H9 (cell line): ENCODE data around the gene RPL7L1. TPM values are rescaled to one million over a fixed set of nuclear protein-coding genes. Genes with fewer than 3 reads are reported as not detected.
"Not testable (repeated sequence)": the region's sequence is repeated elsewhere in the genome, so short reads cannot be mapped to it uniquely, and the experiment has no call there.

Experiments
- DNase-seq: peaks from one replicate; pipeline ENCODE4 v3.0.0-alpha.2; 2017
- H2AFZ ChIP-seq: one replicate; pipeline ENCODE4 v1.6.1; 2013; ENCODE audit warnings: mild to moderate bottlenecking, low read length, control low read depth, moderate library complexity
- H2AK5ac ChIP-seq: 2 replicates; pipeline ENCODE4 v1.6.1; 2013; ENCODE audit warnings: low read length, control low read depth, mixed read lengths; ENCODE audit not compliant: insufficient read length
- H2BK120ac ChIP-seq: one replicate; pipeline ENCODE4 v1.6.1; 2013; ENCODE audit warnings: low read depth, mild to moderate bottlenecking, low read length, control low read depth, inconsistent platforms; ENCODE audit not compliant: poor library complexity, severe bottlenecking
- H2BK12ac ChIP-seq: 2 replicates; pipeline ENCODE4 v1.6.1; 2013; ENCODE audit warnings: low read length, control low read depth, mixed read lengths, low read depth; ENCODE audit not compliant: insufficient read length
- H2BK15ac ChIP-seq: 2 replicates; pipeline ENCODE4 v1.6.1; 2013; ENCODE audit warnings: low read depth, low read length, control low read depth
- H2BK20ac ChIP-seq: one replicate; pipeline ENCODE4 v1.6.1; 2013; ENCODE audit warnings: low read depth, mild to moderate bottlenecking, low read length, control low read depth, inconsistent platforms; ENCODE audit not compliant: poor library complexity, severe bottlenecking
- H2BK5ac ChIP-seq: 2 replicates; pipeline ENCODE4 v1.6.1; 2013; ENCODE audit warnings: low read length, control low read depth, mixed read lengths; ENCODE audit not compliant: insufficient read length
- H3K14ac ChIP-seq: 2 replicates; pipeline ENCODE4 v1.6.1; 2013; ENCODE audit warnings: low read length, control low read depth; ENCODE audit not compliant: insufficient read depth
- H3K18ac ChIP-seq: 2 replicates; pipeline ENCODE4 v1.6.1; 2013; ENCODE audit warnings: low read depth, mild to moderate bottlenecking, mixed read lengths, low read length, control low read depth; ENCODE audit not compliant: insufficient read length
- H3K23ac ChIP-seq: 2 replicates; pipeline ENCODE4 v1.6.1; 2013; ENCODE audit warnings: low read length, control low read depth, mixed read lengths, low read depth; ENCODE audit not compliant: insufficient read length
- H3K23me2 ChIP-seq: 2 replicates; pipeline ENCODE4 v1.6.1; 2013; ENCODE audit warnings: low read depth, mild to moderate bottlenecking, mixed read lengths, low read length, control low read depth; ENCODE audit not compliant: insufficient read length, poor library complexity, severe bottlenecking
- H3K27ac ChIP-seq: 2 replicates; pipeline ENCODE4 v1.5.1; 2013; ENCODE audit warnings: low read length, control low read depth, mixed read lengths, low read depth; ENCODE audit not compliant: insufficient read length
- H3K27me3 ChIP-seq: 2 replicates; pipeline ENCODE4 v1.6.1; 2013; ENCODE audit warnings: low read length, control low read depth, inconsistent platforms; ENCODE audit not compliant: insufficient read depth
- H3K4ac ChIP-seq: 2 replicates; pipeline ENCODE4 v1.6.1; 2013; ENCODE audit warnings: low read depth, mild to moderate bottlenecking, control low read depth, inconsistent platforms, low read length, moderate library complexity
- H3K4me1 ChIP-seq: 2 replicates; pipeline ENCODE4 v1.6.1; 2013; ENCODE audit warnings: low read length, control low read depth, inconsistent platforms; ENCODE audit not compliant: insufficient read depth
- H3K4me2 ChIP-seq: 2 replicates; pipeline ENCODE4 v1.6.1; 2013; ENCODE audit warnings: low read length, control low read depth, mixed read lengths; ENCODE audit not compliant: insufficient read length, insufficient read depth
- H3K56ac ChIP-seq: 2 replicates; pipeline ENCODE4 v1.6.1; 2013; ENCODE audit warnings: low read depth, mild to moderate bottlenecking, mixed read lengths, low read length, control low read depth; ENCODE audit not compliant: insufficient read length
- H3K79me1 ChIP-seq: 2 replicates; pipeline ENCODE4 v1.6.1; 2013; ENCODE audit warnings: low read depth, mild to moderate bottlenecking, moderate library complexity, low read length, control low read depth, inconsistent platforms; ENCODE audit not compliant: insufficient read depth, poor library complexity, severe bottlenecking
- H3K79me2 ChIP-seq: 2 replicates; pipeline ENCODE4 v1.6.1; 2013; ENCODE audit warnings: low read length, control low read depth, inconsistent platforms; ENCODE audit not compliant: insufficient read depth
- H3K9ac ChIP-seq: 2 replicates; pipeline ENCODE4 v1.6.1; 2013; ENCODE audit warnings: low read length, control low read depth, mixed read lengths; ENCODE audit not compliant: insufficient read length; ENCODE audit errors: extremely low read depth
- H3K9me3 ChIP-seq: one replicate; pipeline ENCODE4 v1.6.1; 2013; ENCODE audit warnings: low read depth, low read length, inconsistent platforms; ENCODE audit not compliant: control insufficient read depth
- H3T11ph ChIP-seq: one replicate; pipeline ENCODE4 v1.6.1; 2013; ENCODE audit warnings: mild to moderate bottlenecking, low read length, control low read depth, inconsistent platforms
- H4K20me1 ChIP-seq: one replicate; pipeline ENCODE4 v1.6.1; 2013; ENCODE audit not compliant: control insufficient read depth, insufficient read length, insufficient read depth
- H4K5ac ChIP-seq: 2 replicates; pipeline ENCODE4 v1.6.1; 2013; ENCODE audit warnings: low read depth, mild to moderate bottlenecking, mixed read lengths, low read length, control low read depth; ENCODE audit not compliant: insufficient read length
- H4K8ac ChIP-seq: replicated peaks from 2 replicates; pipeline ENCODE4 v1.6.1; 2013; ENCODE audit warnings: low read length, control low read depth, mixed read lengths, low read depth; ENCODE audit not compliant: insufficient read length
- H4K91ac ChIP-seq: 2 replicates; pipeline ENCODE4 v1.6.1; 2013; ENCODE audit warnings: low read depth, mild to moderate bottlenecking, moderate library complexity, mixed read lengths, low read length, control low read depth; ENCODE audit not compliant: insufficient read length
- H3K27ac Mint-ChIP-seq, 3 experiments: 2 replicates in 2 of 3; 3 replicates in 1 of 3; pipeline ENCODE4 v1.8.0; 2020 to 2021; ENCODE audit warnings: mixed read lengths in 3 of 3, mild to moderate bottlenecking in 1 of 3, moderate library complexity in 1 of 3
- H3K27me3 Mint-ChIP-seq: 2 replicates; pipeline ENCODE4 v1.8.0; 2021; ENCODE audit warnings: low read depth, mild to moderate bottlenecking, moderate library complexity, mixed read lengths
- H3K36me3 Mint-ChIP-seq, 3 experiments: 2 replicates in 2 of 3; 3 replicates in 1 of 3; pipeline ENCODE4 v1.8.0; 2020 to 2021; ENCODE audit warnings: low read depth in 3 of 3, mixed read lengths in 3 of 3; ENCODE audit not compliant: insufficient read depth in 1 of 3
- H3K4me1 Mint-ChIP-seq, 2 experiments: 2 replicates each; pipeline ENCODE4 v1.8.0; 2020; ENCODE audit warnings: mixed read lengths in 2 of 2
- H3K4me3 Mint-ChIP-seq, 2 experiments: 2 replicates in 1 of 2; 3 replicates in 1 of 2; pipeline ENCODE4 v1.8.0; 2020 to 2021; ENCODE audit warnings: mild to moderate bottlenecking in 2 of 2, mixed read lengths in 2 of 2, moderate library complexity in 1 of 2
- H3K9me3 Mint-ChIP-seq, 2 experiments: 2 replicates in 1 of 2; 3 replicates in 1 of 2; pipeline ENCODE4 v1.8.0; 2020; ENCODE audit warnings: mild to moderate bottlenecking in 2 of 2, mixed read lengths in 2 of 2, moderate library complexity in 1 of 2
- CTCF ChIP-seq: fragments of 200-600 bp; sonication (generic); conservative IDR thresholded peaks from 3 replicates; pipeline ENCODE4 v1.8.0; 2021; ENCODE audit warnings: antibody characterized with exemption, mild to moderate bottlenecking
- WGBS: extraction: QIAGEN DNeasy Blood & Tissue Kit; methylation state at CpG from one replicate; pipeline ENCODE4 v1.1.7; 2013; ENCODE audit warnings: missing lambda C conversion rate, low lambda C conversion rate, mixed read lengths; ENCODE audit not compliant: insufficient read length; ENCODE audit errors: extremely low coverage; 5-methylcytosine and 5-hydroxymethylcytosine counted together
- total RNA-seq: library from RNA; stranded (reverse); gene quantifications from 2 replicates; pipeline ENCODE4 v1.2.1, GENCODE V29; 2021

Gene RPL7L1
- total RNA-seq, 1 experiment from 2014 or later, result 130 TPM

GRCh38 chr6:42885702-42886101, 6.3 kb downstream of the RPL7L1 start:
- no peak overlapping the region for H2BK12ac ChIP-seq
- Mint-ChIP-seq H3K27ac (no peak overlapping the region; a peak in 1 of 7 replicates), H3K27me3 (no peaks in the 10 kb centered on the region; the same call in 1 of the 2 replicates), H3K9me3 (no peaks in the 10 kb centered on the region), H3K4me1 (peaks cover 7 to 10% of the 10 kb centered on the region in 2 experiments; a peak in 3 of 4 replicates), H3K36me3 (peaks cover 39 to 73% (median 53%) of the 10 kb centered on the region in 3 experiments; a peak in 6 of 7 replicates), H3K4me3 (no peak overlapping the region)
- H3K23ac ChIP-seq, result no peak overlapping the region
- no peak overlapping the region for H3K9ac ChIP-seq
- H3T11ph ChIP-seq, result no peak overlapping the region
- no peak for DNase-seq
- no peak overlapping the region for H3K4ac ChIP-seq
- H2BK5ac ChIP-seq, result no peak overlapping the region
- no peak overlapping the region for H2AK5ac ChIP-seq
- H4K20me1 ChIP-seq, result no peaks in the 10 kb centered on the region
- no peak overlapping the region for H3K14ac ChIP-seq
- H3K4me1 ChIP-seq, result no peaks in the 10 kb centered on the region; the same call in 1 of the 2 replicates
- H2BK20ac ChIP-seq, result no peak overlapping the region
- peaks cover 3% of the 10 kb centered on the region; the same call in 1 of the 2 replicates for H3K79me2 ChIP-seq
- H3K9me3 ChIP-seq, result no peaks in the 10 kb centered on the region
- no peaks in the 10 kb centered on the region for H3K23me2 ChIP-seq
- no peak overlapping the region for H3K18ac ChIP-seq
- no peak overlapping the region for H2AFZ ChIP-seq
- no peak overlapping the region for H3K4me2 ChIP-seq
- no peak for TF ChIP-seq CTCF
- no peaks in the 10 kb centered on the region for H3K27me3 ChIP-seq
- no peak overlapping the region for H4K91ac ChIP-seq
- H2BK120ac ChIP-seq, result no peak overlapping the region
- peaks cover 10% of the 10 kb centered on the region for H3K79me1 ChIP-seq
- WGBS, result no CpG with 5 or more reads among the region's 4 CpGs
- H4K5ac ChIP-seq, result no peak overlapping the region
- H2BK15ac ChIP-seq, result no peak overlapping the region
- H3K27ac ChIP-seq, result no peak overlapping the region
- H3K56ac ChIP-seq, result no peak overlapping the region
- H4K8ac ChIP-seq, result no peak overlapping the region

GRCh38 chr6:42888201-42888600, 8.8 kb downstream of the RPL7L1 start:
- not testable (repeated sequence) for H4K5ac ChIP-seq, H3K79me1 ChIP-seq, H2AFZ ChIP-seq, H3K27ac ChIP-seq, H3K14ac ChIP-seq, H3K4me1 ChIP-seq, H3K23me2 ChIP-seq, H3K18ac ChIP-seq, H2AK5ac ChIP-seq, H3K4ac ChIP-seq, H2BK12ac ChIP-seq, DNase-seq, H3K4me2 ChIP-seq, H4K20me1 ChIP-seq, H3T11ph ChIP-seq, H4K91ac ChIP-seq, H3K27me3 Mint-ChIP-seq, H3K27me3 ChIP-seq, H3K9me3 ChIP-seq, H3K9ac ChIP-seq, H3K56ac ChIP-seq, H2BK20ac ChIP-seq, H2BK15ac ChIP-seq, H3K79me2 ChIP-seq, H3K23ac ChIP-seq, H3K4me3 Mint-ChIP-seq, H3K9me3 Mint-ChIP-seq, H4K8ac ChIP-seq, H2BK120ac ChIP-seq, H2BK5ac ChIP-seq
- H3K4me1 Mint-ChIP-seq, result peaks cover 10 to 13% of the 10 kb centered on the region in 2 experiments
- H3K27ac Mint-ChIP-seq, result peak overlapping the region in 1 of 3 experiments; percentile 74; a peak in 1 of 7 replicates
- H3K36me3 Mint-ChIP-seq, result peaks cover 35 to 58% (median 45%) of the 10 kb centered on the region in 3 experiments; a peak in 6 of 7 replicates
- no CpG with 5 or more reads among the region's 4 CpGs for WGBS
